ENCODE results near the gene GDAP1L1. TPM values are rescaled to one million over a fixed set of nuclear protein-coding genes. Genes with fewer than 3 reads are reported as not detected.

The GDAP1L1 gene
- not detected in 2 replicates for total RNA-seq (2014; rRNA removed; shearing (Covaris generic))

DNA sequence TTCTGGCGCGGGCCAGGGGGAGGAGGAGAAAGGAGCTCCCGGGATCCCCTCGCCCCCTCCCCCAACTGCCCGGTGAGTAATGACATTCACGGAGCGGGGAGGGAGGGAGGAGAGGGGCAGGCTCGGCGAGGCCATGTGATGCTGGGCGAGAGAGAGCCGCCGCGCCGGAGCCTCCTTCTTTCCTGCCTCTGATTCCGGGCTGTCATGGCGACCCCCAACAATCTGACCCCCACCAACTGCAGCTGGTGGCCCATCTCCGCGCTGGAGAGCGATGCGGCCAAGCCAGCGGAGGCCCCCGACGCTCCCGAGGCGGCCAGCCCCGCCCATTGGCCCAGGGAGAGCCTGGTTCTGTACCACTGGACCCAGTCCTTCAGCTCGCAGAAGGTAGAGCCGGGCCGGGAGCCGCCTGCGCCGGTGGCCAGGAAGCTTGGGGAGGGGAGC, at the start of gene GDAP1L1:
GDAP1L1 (plus strand) TSS at position 178 of the 441 bp plus-strand sequence; CDS start at position 205, 27 bp downstream.
- peaks cover 21% of the 10 kb centered on the region for H3K27me3 ChIP-seq (replicated peaks)
- H3K27ac ChIP-seq, result no peak within 1 kb of the TSS
- DNase-seq (ENCODE audit: low read depth in 1 of 2, low spot score in 2 of 2), result no peak
- no peaks in the 10 kb centered on the region for H3K9me3 ChIP-seq (replicated peaks)
- no peaks in the 10 kb centered on the region for H3K4me1 ChIP-seq (replicated peaks)
- H3K4me3 ChIP-seq, result no peak within 1 kb of the TSS
- H3K36me3 ChIP-seq, result no peaks in the 10 kb centered on the region

- no peak overlapping the region for H3K4me3 ChIP-seq
- peaks cover 76% of the 10 kb centered on the region for H3K36me3 ChIP-seq
- H3K27me3 ChIP-seq (replicated peaks), result no peaks in the 10 kb centered on the region
- no peak overlapping the region for H3K27ac ChIP-seq
- no peaks in the 10 kb centered on the region for H3K9me3 ChIP-seq (replicated peaks)
- H3K4me1 ChIP-seq (replicated peaks), result peaks cover 43% of the 10 kb centered on the region
- no peak for DNase-seq (ENCODE audit: low read depth in 1 of 2, low spot score in 2 of 2)
These were observed 48.2 kb upstream of the GDAP1L1 start for GRCh38 chr20:44198872-44199271.

DNA sequence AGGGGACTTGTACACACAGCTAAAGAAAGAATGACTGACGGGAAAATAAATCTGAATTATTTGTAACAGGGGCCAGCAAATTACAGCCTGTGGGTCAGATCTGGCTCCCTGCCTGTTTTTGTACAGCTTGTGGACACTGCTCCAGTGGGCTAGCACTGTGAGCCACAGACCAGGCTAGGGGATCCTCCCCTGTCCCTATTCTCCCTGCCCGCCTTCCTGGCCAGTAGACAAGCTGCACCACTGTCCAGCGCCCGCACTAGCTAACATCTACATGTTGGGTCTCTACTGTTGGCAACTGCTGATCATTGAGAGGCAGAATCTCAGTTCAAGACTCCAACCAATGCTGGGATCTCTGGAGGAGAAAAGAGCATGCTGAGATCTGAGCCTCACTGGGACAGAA, 47.2 kb upstream of the GDAP1L1 start:
- H3K9me3 ChIP-seq (replicated peaks), result no peaks in the 10 kb centered on the region
- DNase-seq (ENCODE audit: low read depth in 1 of 2, low spot score in 2 of 2), result no peak
- peaks cover 51% of the 10 kb centered on the region for H3K4me1 ChIP-seq (replicated peaks)
- H3K4me3 ChIP-seq, result no peak overlapping the region
- no peaks in the 10 kb centered on the region for H3K27me3 ChIP-seq (replicated peaks)
- H3K27ac ChIP-seq, result no peak overlapping the region
- peaks cover 77% of the 10 kb centered on the region for H3K36me3 ChIP-seq

- H3K36me3 ChIP-seq, result peaks cover 78% of the 10 kb centered on the region
- DNase-seq (ENCODE audit: low read depth in 1 of 2, low spot score in 2 of 2), result no peak
- H3K4me3 ChIP-seq, result no peak overlapping the region
- H3K4me1 ChIP-seq (replicated peaks), result peaks cover 56% of the 10 kb centered on the region
- H3K27me3 ChIP-seq (replicated peaks), result no peaks in the 10 kb centered on the region
- no peak overlapping the region for H3K27ac ChIP-seq
- H3K9me3 ChIP-seq (replicated peaks), result no peaks in the 10 kb centered on the region
These were observed 46.7 kb upstream of the GDAP1L1 start for GRCh38 chr20:44200371-44200770.

- H3K36me3 ChIP-seq, result peaks cover 76% of the 10 kb centered on the region
- peaks cover 59% of the 10 kb centered on the region for H3K4me1 ChIP-seq (replicated peaks)
- no peak overlapping the region; the same call in 1 of the 2 replicates for H3K27ac ChIP-seq
- no peaks in the 10 kb centered on the region for H3K9me3 ChIP-seq (replicated peaks)
- no peak for DNase-seq (ENCODE audit: low read depth in 1 of 2, low spot score in 2 of 2)
- H3K27me3 ChIP-seq (replicated peaks), result no peaks in the 10 kb centered on the region
- no peak overlapping the region for H3K4me3 ChIP-seq
These were observed 46.1 kb upstream of the GDAP1L1 start for GRCh38 chr20:44200983-44201382.

DNA sequence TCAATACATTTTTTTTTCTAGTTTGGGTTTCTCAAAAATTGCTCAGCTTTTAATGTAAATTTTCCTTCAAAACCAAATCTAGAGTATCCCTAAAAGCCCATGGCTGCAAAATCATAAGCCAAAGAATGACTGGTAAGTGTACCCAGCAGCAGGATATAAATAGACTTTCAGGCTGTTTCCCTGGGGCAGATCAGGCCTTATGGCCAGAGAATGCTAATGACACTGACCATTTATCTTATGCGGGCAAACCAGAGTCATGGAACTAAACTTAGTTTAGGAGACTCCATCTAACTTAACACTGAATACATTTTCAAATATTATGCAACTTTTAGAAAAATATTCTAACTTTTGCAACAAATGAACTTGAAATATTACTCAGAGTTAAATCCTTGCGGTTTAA, 43.9 kb upstream of the GDAP1L1 start:
- no peaks in the 10 kb centered on the region for H3K9me3 ChIP-seq (replicated peaks)
- peaks cover 66% of the 10 kb centered on the region for H3K4me1 ChIP-seq (replicated peaks)
- peak overlapping the region; percentile 84 for H3K27ac ChIP-seq
- DNase-seq (ENCODE audit: low read depth in 1 of 2, low spot score in 2 of 2), result peak in 1 of 2 experiments; percentile 18
- H3K36me3 ChIP-seq, result peaks cover 67% of the 10 kb centered on the region
- no peaks in the 10 kb centered on the region for H3K27me3 ChIP-seq (replicated peaks)
- no peak overlapping the region for H3K4me3 ChIP-seq

GRCh38 chr20:44204156-44204831, 42.8 kb upstream of the GDAP1L1 start:
- no peaks in the 10 kb centered on the region for H3K9me3 ChIP-seq (replicated peaks)
- H3K4me1 ChIP-seq (replicated peaks), result peaks cover 76% of the 10 kb centered on the region
- H3K4me3 ChIP-seq, result no peak overlapping the region
- peak overlapping the region; percentile 84 for H3K27ac ChIP-seq
- no peaks in the 10 kb centered on the region for H3K27me3 ChIP-seq (replicated peaks)
- peak in 1 of 2 experiments; percentile 88 for DNase-seq (ENCODE audit: low read depth in 1 of 2, low spot score in 2 of 2)
- H3K36me3 ChIP-seq, result peaks cover 59% of the 10 kb centered on the region

GRCh38 chr20:44204832-44205215, 42.3 kb upstream of the GDAP1L1 start:
- H3K36me3 ChIP-seq, result peaks cover 54% of the 10 kb centered on the region

GRCh38 chr20:44206132-44206531, 41.0 kb upstream of the GDAP1L1 start:
- Histone ChIP-seq H3K4me1 (replicated peaks) (peaks cover 68% of the 10 kb centered on the region), H3K27ac (no peak overlapping the region), H3K9me3 (replicated peaks) (no peaks in the 10 kb centered on the region), H3K27me3 (replicated peaks) (no peaks in the 10 kb centered on the region), H3K36me3 (peaks cover 46% of the 10 kb centered on the region), H3K4me3 (no peak overlapping the region)
- DNase-seq (ENCODE audit: low read depth in 1 of 2, low spot score in 2 of 2), result no peak

More at GRCh38 chr20:44204832-44205215, 42.3 kb upstream of the GDAP1L1 start:
- Histone ChIP-seq H3K9me3 (replicated peaks) (no peaks in the 10 kb centered on the region), H3K27me3 (replicated peaks) (no peaks in the 10 kb centered on the region), H3K27ac (peak overlapping the region; percentile 84), H3K4me3 (no peak overlapping the region), H3K4me1 (replicated peaks) (peaks cover 79% of the 10 kb centered on the region)
- no peak for DNase-seq (ENCODE audit: low read depth in 1 of 2, low spot score in 2 of 2)

GRCh38 chr20:44207126-44207723, 39.9 kb upstream of the GDAP1L1 start:
- Histone ChIP-seq H3K4me3 (no peak overlapping the region), H3K36me3 (peaks cover 35% of the 10 kb centered on the region), H3K9me3 (replicated peaks) (no peaks in the 10 kb centered on the region), H3K27me3 (replicated peaks) (no peaks in the 10 kb centered on the region), H3K27ac (no peak overlapping the region), H3K4me1 (replicated peaks) (peaks cover 66% of the 10 kb centered on the region)
- no peak for DNase-seq (ENCODE audit: low read depth in 1 of 2, low spot score in 2 of 2)

DNA sequence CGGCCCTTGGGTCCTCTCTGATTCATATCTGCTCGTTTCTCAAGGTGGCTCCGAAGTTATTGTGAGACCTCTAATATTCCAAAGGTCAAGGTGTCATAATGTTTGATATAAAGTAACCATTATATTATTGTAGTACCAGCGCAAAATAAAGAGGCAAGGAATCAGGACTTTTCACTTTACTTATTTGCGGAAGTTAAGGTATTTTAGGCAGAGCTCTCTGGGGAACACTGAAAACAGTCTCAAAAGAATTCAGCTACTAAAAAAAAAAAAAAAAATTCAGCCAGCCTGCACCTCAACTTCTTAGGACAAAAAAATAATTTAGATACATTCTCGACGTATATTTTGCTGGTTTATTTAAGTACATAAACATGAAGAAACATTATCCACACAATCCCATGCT, 38.9 kb upstream of the GDAP1L1 start:
- no peaks in the 10 kb centered on the region for H3K9me3 ChIP-seq (replicated peaks)
- no peaks in the 10 kb centered on the region for H3K27me3 ChIP-seq (replicated peaks)
- H3K4me3 ChIP-seq, result no peak overlapping the region
- H3K27ac ChIP-seq, result no peak overlapping the region
- DNase-seq (ENCODE audit: low read depth in 1 of 2, low spot score in 2 of 2), result no peak
- peaks cover 58% of the 10 kb centered on the region for H3K4me1 ChIP-seq (replicated peaks)
- H3K36me3 ChIP-seq, result peaks cover 28% of the 10 kb centered on the region

DNA sequence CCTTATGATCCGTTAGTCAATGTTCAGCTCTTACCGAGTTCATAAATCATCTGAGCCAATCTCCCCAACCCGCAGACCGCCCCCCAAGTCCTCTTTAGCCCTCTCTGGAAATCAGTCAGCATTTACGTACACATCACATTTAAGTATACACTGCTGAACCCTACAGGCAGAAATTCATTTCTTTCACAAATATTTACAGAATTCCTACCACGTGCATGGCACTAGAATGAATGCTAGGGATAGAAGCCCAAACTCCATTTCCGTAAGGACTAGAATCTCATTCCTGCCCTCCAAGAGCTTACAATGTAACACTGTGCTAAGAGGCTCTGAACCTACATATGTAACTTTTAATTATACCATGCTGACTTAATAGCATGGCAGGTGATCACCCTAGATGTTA, 38.3 kb upstream of the GDAP1L1 start:
- Histone ChIP-seq H3K4me1 (replicated peaks) (peaks cover 52% of the 10 kb centered on the region), H3K36me3 (peaks cover 28% of the 10 kb centered on the region), H3K4me3 (peak overlapping the region; percentile 89), H3K27ac (peak overlapping the region; percentile 81; the same call in 1 of the 2 replicates), H3K27me3 (replicated peaks) (no peaks in the 10 kb centered on the region), H3K9me3 (replicated peaks) (no peaks in the 10 kb centered on the region)
- peak in 1 of 2 experiments; percentile 35 for DNase-seq (ENCODE audit: low read depth in 1 of 2, low spot score in 2 of 2)

GRCh38 chr20:44209686-44210405, 37.3 kb upstream of the GDAP1L1 start:
- peaks cover 27% of the 10 kb centered on the region for H3K36me3 ChIP-seq
- H3K9me3 ChIP-seq (replicated peaks), result no peaks in the 10 kb centered on the region
- peak overlapping the region; percentile 89 for H3K4me3 ChIP-seq
- peaks cover 44% of the 10 kb centered on the region for H3K4me1 ChIP-seq (replicated peaks)
- peak; percentile 50 to 51 for DNase-seq (ENCODE audit: low read depth in 1 of 2, low spot score in 2 of 2)
- H3K27ac ChIP-seq, result peak overlapping the region; percentile 81
- H3K27me3 ChIP-seq (replicated peaks), result no peaks in the 10 kb centered on the region

All from SJSA1 (cell line).